ENCODE measurements around the gene FAM184A. TPM values are rescaled to one million over a fixed set of nuclear protein-coding genes. Genes with fewer than 3 reads are reported as not detected.

The FAM184A gene
- total and polyA plus RNA-seq, 2 of the 13 experiments (the other 11 are each of a cell fraction or from before 2014, with no cell fraction given), result 7.0 to 18.0 TPM

DNA sequence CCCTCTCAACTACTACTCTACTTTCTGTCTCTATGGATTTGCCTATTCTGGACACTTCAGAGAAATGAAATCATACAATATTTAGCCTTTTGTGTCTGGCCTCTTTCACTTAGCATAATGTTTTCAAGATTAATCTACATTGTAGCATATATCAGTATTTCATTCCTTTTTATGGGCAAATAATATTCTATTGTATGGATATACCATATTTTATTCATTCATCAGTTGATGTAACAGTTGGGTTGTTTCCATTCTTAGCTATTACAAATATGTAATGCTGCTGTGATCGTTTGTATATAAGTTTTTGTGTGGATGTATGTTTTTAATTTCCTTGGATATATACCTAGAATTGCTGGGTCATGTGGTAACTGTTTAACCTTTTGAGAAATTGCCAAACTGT is 23.4 kb downstream of the FAM184A start:
- no peak overlapping the region for H3K27ac ChIP-seq (ENCODE audit: extremely low read length, insufficient read depth, low read length)
- ATAC-seq, result no peak
- in situ Hi-C loops (cut with HindIII; ENCODE audit: extremely low pct_ligation_motif_present, low pct_unique_long_range_greater_than_20kb) (no loop called here), intact Hi-C loops (cut with micrococcal nuclease; ENCODE audit: unreplicated experiment) (no loop called here)
- H2AFZ ChIP-seq (ENCODE audit: low read length), result no peak overlapping the region
- POLR2A ChIA-PET, result no interaction called here
- 52% methylated on average over 1 of the region's 1 CpG for WGBS (ENCODE audit: low lambda C conversion rate)
- H3K4me3 ChIP-seq (replicated peaks in 1 of 3; ENCODE audit: insufficient read depth in 1 of 3, low read depth in 2 of 3, low read length in 3 of 3), result no peak overlapping the region
- H3K79me2 ChIP-seq (ENCODE audit: insufficient read depth, low read length), result no peaks in the 10 kb centered on the region
- H3K4me2 ChIP-seq (ENCODE audit: low read depth, low read length), result no peak overlapping the region
- FAIRE-seq, result no peak
- TF ChIP-seq TBL1XR1 (IDR thresholded peaks at IDR 0.05; ENCODE audit: borderline replicate concordance, low read length, partially characterized antibody), result no peak
- TF ChIP-seq, protein P1, sequence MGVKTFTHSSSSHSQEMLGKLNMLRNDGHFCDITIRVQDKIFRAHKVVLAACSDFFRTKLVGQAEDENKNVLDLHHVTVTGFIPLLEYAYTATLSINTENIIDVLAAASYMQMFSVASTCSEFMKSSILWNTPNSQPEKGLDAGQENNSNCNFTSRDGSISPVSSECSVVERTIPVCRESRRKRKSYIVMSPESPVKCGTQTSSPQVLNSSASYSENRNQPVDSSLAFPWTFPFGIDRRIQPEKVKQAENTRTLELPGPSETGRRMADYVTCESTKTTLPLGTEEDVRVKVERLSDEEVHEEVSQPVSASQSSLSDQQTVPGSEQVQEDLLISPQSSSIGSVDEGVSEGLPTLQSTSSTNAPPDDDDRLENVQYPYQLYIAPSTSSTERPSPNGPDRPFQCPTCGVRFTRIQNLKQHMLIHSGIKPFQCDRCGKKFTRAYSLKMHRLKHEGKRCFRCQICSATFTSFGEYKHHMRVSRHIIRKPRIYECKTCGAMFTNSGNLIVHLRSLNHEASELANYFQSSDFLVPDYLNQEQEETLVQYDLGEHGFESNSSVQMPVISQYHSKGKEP (CRISPR knock-in tag; IDR thresholded peaks at IDR 0.05), result no peak
- TF ChIP-seq, protein P2, sequence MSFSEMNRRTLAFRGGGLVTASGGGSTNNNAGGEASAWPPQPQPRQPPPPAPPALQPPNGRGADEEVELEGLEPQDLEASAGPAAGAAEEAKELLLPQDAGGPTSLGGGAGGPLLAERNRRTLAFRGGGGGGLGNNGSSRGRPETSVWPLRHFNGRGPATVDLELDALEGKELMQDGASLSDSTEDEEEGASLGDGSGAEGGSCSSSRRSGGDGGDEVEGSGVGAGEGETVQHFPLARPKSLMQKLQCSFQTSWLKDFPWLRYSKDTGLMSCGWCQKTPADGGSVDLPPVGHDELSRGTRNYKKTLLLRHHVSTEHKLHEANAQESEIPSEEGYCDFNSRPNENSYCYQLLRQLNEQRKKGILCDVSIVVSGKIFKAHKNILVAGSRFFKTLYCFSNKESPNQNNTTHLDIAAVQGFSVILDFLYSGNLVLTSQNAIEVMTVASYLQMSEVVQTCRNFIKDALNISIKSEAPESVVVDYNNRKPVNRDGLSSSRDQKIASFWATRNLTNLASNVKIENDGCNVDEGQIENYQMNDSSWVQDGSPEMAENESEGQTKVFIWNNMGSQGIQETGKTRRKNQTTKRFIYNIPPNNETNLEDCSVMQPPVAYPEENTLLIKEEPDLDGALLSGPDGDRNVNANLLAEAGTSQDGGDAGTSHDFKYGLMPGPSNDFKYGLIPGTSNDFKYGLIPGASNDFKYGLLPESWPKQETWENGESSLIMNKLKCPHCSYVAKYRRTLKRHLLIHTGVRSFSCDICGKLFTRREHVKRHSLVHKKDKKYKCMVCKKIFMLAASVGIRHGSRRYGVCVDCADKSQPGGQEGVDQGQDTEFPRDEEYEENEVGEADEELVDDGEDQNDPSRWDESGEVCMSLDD (CRISPR knock-in tag; IDR thresholded peaks at IDR 0.05; ENCODE audit: borderline replicate concordance), result no peak
- TF ChIP-seq, protein P3, sequence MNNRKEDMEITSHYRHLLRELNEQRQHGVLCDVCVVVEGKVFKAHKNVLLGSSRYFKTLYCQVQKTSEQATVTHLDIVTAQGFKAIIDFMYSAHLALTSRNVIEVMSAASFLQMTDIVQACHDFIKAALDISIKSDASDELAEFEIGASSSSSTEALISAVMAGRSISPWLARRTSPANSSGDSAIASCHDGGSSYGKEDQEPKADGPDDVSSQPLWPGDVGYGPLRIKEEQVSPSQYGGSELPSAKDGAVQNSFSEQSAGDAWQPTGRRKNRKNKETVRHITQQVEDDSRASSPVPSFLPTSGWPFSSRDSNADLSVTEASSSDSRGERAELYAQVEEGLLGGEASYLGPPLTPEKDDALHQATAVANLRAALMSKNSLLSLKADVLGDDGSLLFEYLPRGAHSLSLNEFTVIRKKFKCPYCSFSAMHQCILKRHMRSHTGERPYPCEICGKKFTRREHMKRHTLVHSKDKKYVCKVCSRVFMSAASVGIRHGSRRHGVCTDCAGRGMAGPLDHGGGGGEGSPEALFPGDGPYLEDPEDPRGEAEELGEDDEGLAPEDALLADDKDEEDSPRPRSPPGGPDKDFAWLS (CRISPR knock-in tag; IDR thresholded peaks at IDR 0.05; ENCODE audit: borderline replicate concordance), result no peak
- TF ChIP-seq TP53 (CRISPR knock-in tag; conservative IDR thresholded peaks at IDR 0.05), result no peak
- no peak for TF ChIP-seq ZBTB38 (CRISPR knock-in tag; IDR thresholded peaks at IDR 0.05)
- TF ChIP-seq ZNF17 (CRISPR knock-in tag; IDR thresholded peaks at IDR 0.05), result no peak
- TF ChIP-seq ZNF12 (CRISPR knock-in tag; IDR thresholded peaks at IDR 0.05), result no peak
- no peak for TF ChIP-seq ZNF24 (IDR thresholded peaks at IDR 0.05)
- TF ChIP-seq AGO1 (IDR thresholded peaks at IDR 0.05; ENCODE audit: low read depth, low read length, poor library complexity, severe bottlenecking), result no peak
- no peak for TF ChIP-seq POLR2G (IDR thresholded peaks at IDR 0.05; ENCODE audit: low read depth, low read length)
- TF ChIP-seq RXRB (CRISPR knock-in tag; IDR thresholded peaks at IDR 0.05; ENCODE audit: borderline replicate concordance), result no peak
- no peak for TF ChIP-seq SKI (IDR thresholded peaks at IDR 0.05; ENCODE audit: partially characterized antibody)
- TF ChIP-seq TBX2 (CRISPR knock-in tag; IDR thresholded peaks at IDR 0.05; ENCODE audit: borderline replicate concordance), result no peak
- no TSS peak for BruUV-seq (replicated peaks)
- DNase-seq (ENCODE audit: low spot score), result no peak
- no peaks in the 10 kb centered on the region for H3K27me3 ChIP-seq (ENCODE audit: control insufficient read depth in 1 of 2, insufficient read depth in 2 of 2, low read length in 2 of 2)
- no peaks in the 10 kb centered on the region for H3K9me3 ChIP-seq (ENCODE audit: low read length)
- no peaks in the 10 kb centered on the region for H4K20me1 ChIP-seq (ENCODE audit: insufficient read depth, low read length)
- H3K36me3 ChIP-seq (replicated peaks in 1 of 2; ENCODE audit: control insufficient read depth in 1 of 2, insufficient read depth in 2 of 2, low read length in 2 of 2), result no peaks in the 10 kb centered on the region
- no peak overlapping the region for H3K9ac ChIP-seq (ENCODE audit: insufficient read depth, low read depth, low read length)
- CTCF ChIA-PET (ENCODE audit: low intra/inter-chr PET ratio, low total read pairs), result no interaction called here
- H3K4me1 ChIP-seq (ENCODE audit: insufficient read depth, low read length), result no peaks in the 10 kb centered on the region
